Measurements from ENCODE around the gene SELENOW. TPM values are rescaled to one million over a fixed set of nuclear protein-coding genes. Genes with fewer than 3 reads are reported as not detected.

Gene SELENOW
- total and polyA plus RNA-seq, 2 donors (not counting 3 experiments of a cell fraction or from before 2014, with no cell fraction given), result 316 to 613 TPM

DNA sequence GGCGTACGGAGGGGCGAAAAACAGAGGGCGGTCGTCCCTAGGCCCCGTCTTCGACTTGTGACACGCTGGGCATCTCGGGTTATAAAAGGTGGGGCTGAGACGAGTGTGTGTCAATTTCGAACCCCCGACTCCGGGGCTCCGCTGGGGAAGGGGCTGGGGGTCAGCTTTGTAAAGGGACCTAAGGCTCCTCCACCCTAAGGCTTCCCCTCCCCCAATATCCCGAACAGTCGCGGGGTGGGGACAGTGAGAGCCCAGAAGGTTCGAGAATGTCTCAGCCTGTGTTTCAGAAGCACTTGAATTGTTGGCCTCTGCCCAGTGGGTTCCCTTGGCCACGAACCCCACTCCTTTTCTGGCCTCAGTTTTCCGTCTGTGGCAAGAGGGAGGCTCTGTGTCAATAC, 450 bp downstream of the SELENOW start:
- CTCF ChIA-PET, result interaction anchor here (1.4 kb wide), 2 partner anchors 13 to 66 kb away, joined by 5 to 7 read pairs; partner anchors contain the start of gene EHD2
- Histone ChIP-seq H3K4me2 (ENCODE audit: insufficient read depth, low read length) (peak overlapping the region; percentile 96), H3K27ac (ENCODE audit: insufficient read depth, low read depth, low read length) (peak overlapping the region; percentile 95), H3K9ac (replicated peaks; ENCODE audit: extremely low read depth, insufficient read depth, low read length) (peak overlapping the region; percentile 93), H3K9me3 (replicated peaks; ENCODE audit: control insufficient read depth, insufficient read depth, low read length) (no peaks in the 10 kb centered on the region), H3K4me3 (replicated peaks in 1 of 3; ENCODE audit: insufficient read depth in 1 of 3, low read depth in 1 of 3, low read length in 3 of 3) (peak overlapping the region; percentile 85 to 93 (median 89)), H3K27me3 (ENCODE audit: control insufficient read depth in 2 of 2, insufficient read depth in 2 of 2, low read length in 2 of 2) (no peaks in the 10 kb centered on the region), H4K20me1 (replicated peaks; ENCODE audit: control insufficient read depth, extremely low read depth, insufficient read depth, low read length) (no peaks in the 10 kb centered on the region), H3K36me3 (ENCODE audit: control insufficient read depth in 2 of 2, extremely low read depth in 1 of 2, insufficient read depth in 2 of 2, low read length in 2 of 2) (peaks cover 0 to 18% of the 10 kb centered on the region in 2 experiments), H3K4me1 (ENCODE audit: control insufficient read depth, extremely low read depth, insufficient read depth, low read length) (peaks cover 14% of the 10 kb centered on the region), H3K79me2 (ENCODE audit: control insufficient read depth, insufficient read depth, low read length) (peaks cover 30% of the 10 kb centered on the region), H3K9me1 (replicated peaks; ENCODE audit: control insufficient read depth, extremely low read depth, insufficient read depth, low read length) (no peaks in the 10 kb centered on the region), H2AFZ (ENCODE audit: low read depth, low read length) (peak overlapping the region; percentile 96)
- no peak for FAIRE-seq
- POLR2A ChIA-PET, result no interaction called here
- peak; percentile 34 for DNase-seq (ENCODE audit: low read depth, low spot score)
- no peak for TF ChIP-seq JUN (IDR thresholded peaks at IDR 0.05; ENCODE audit: borderline replicate concordance, insufficient read depth, insufficient read length, low read depth)
- TF ChIP-seq POLR2A (IDR thresholded peaks at IDR 0.05; ENCODE audit: low read depth, low read length), result no peak
- TF ChIP-seq GATA2 (IDR thresholded peaks at IDR 0.05; ENCODE audit: insufficient read depth, insufficient read length, low read depth, low read length), result no peak
- dilution Hi-C loops (cut with MboI; ENCODE audit: extremely low pct_ligation_motif_present, low sequenced_read_pairs), result no loop called here
- intact Hi-C loops (cut with micrococcal nuclease), result loop anchor here (1.0 kb wide), 1 partner anchor 13 kb away; no protein-coding TSS in a partner anchor
- TSS peak; percentile 67 for BruUV-seq (replicated peaks)

DNA sequence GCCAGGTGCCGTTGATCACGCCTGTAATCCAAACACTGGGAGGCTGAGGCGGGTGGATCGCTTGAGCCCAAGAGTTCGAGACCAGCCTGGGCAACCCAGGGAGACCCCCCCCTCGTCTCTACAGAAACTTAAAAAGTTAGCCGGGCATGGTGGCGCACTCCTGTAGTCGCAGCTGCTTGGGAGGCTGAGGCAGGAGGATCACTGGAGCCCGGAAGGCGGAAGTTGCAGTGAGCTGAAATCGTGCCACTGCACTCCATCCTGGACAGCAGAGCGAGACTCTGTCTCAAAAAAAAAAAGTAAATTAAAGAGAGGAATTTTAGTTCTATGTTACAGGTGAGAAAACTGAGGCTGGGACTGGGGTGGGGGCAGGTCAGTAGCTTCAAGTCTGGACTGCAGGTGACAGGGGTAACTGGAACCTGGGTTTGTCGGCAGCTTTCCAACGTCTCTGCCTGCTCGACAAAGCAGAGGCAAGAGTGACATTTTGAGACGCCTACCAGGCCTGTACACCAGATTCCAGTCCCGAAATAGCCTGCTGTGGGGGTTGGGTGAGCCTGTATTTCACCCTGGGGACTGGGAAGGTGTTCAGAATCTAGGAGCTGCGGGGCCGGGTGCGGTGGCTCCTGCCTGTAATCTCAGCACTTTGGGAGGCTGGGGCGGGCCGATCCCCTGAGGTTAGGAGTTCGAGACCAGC, 1.2 kb downstream of the SELENOW start:
- Histone ChIP-seq H2AFZ (ENCODE audit: low read depth, low read length) (no peak overlapping the region), H3K79me2 (ENCODE audit: control insufficient read depth, insufficient read depth, low read length) (peaks cover 30% of the 10 kb centered on the region), H4K20me1 (replicated peaks; ENCODE audit: control insufficient read depth, extremely low read depth, insufficient read depth, low read length) (no peaks in the 10 kb centered on the region), H3K4me3 (replicated peaks in 1 of 3; ENCODE audit: insufficient read depth in 1 of 3, low read depth in 1 of 3, low read length in 3 of 3) (peak overlapping the region; percentile 85 to 93 (median 89)), H3K4me1 (ENCODE audit: control insufficient read depth, extremely low read depth, insufficient read depth, low read length) (peaks cover 14% of the 10 kb centered on the region), H3K27me3 (ENCODE audit: control insufficient read depth in 2 of 2, insufficient read depth in 2 of 2, low read length in 2 of 2) (no peaks in the 10 kb centered on the region), H3K4me2 (ENCODE audit: insufficient read depth, low read length) (peak overlapping the region; percentile 96), H3K9me1 (replicated peaks; ENCODE audit: control insufficient read depth, extremely low read depth, insufficient read depth, low read length) (no peaks in the 10 kb centered on the region), H3K9ac (replicated peaks; ENCODE audit: extremely low read depth, insufficient read depth, low read length) (peak overlapping the region; percentile 93), H3K9me3 (replicated peaks; ENCODE audit: control insufficient read depth, insufficient read depth, low read length) (no peaks in the 10 kb centered on the region), H3K27ac (ENCODE audit: insufficient read depth, low read depth, low read length) (no peak overlapping the region), H3K36me3 (ENCODE audit: control insufficient read depth in 2 of 2, extremely low read depth in 1 of 2, insufficient read depth in 2 of 2, low read length in 2 of 2) (peaks cover 3 to 21% of the 10 kb centered on the region in 2 experiments)
- intact Hi-C loops (cut with micrococcal nuclease), result no loop called here
- ChIA-PET CTCF (interaction anchor here (1.1 to 1.4 kb wide), 3 partner anchors 10 to 67 kb away, joined by 5 to 7 read pairs (median 5); partner anchors contain the start of gene EHD2), POLR2A (no interaction called here)
- no TSS peak for BruUV-seq (replicated peaks)
- TF ChIP-seq JUN (IDR thresholded peaks at IDR 0.05; ENCODE audit: borderline replicate concordance, insufficient read depth, insufficient read length, low read depth), result no peak
- no peak for TF ChIP-seq GATA2 (IDR thresholded peaks at IDR 0.05; ENCODE audit: insufficient read depth, insufficient read length, low read depth, low read length)
- no peak for TF ChIP-seq MYC (IDR thresholded peaks at IDR 0.05; ENCODE audit: low read depth, low read length)
- TF ChIP-seq, protein P1, sequence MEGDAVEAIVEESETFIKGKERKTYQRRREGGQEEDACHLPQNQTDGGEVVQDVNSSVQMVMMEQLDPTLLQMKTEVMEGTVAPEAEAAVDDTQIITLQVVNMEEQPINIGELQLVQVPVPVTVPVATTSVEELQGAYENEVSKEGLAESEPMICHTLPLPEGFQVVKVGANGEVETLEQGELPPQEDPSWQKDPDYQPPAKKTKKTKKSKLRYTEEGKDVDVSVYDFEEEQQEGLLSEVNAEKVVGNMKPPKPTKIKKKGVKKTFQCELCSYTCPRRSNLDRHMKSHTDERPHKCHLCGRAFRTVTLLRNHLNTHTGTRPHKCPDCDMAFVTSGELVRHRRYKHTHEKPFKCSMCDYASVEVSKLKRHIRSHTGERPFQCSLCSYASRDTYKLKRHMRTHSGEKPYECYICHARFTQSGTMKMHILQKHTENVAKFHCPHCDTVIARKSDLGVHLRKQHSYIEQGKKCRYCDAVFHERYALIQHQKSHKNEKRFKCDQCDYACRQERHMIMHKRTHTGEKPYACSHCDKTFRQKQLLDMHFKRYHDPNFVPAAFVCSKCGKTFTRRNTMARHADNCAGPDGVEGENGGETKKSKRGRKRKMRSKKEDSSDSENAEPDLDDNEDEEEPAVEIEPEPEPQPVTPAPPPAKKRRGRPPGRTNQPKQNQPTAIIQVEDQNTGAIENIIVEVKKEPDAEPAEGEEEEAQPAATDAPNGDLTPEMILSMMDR (IDR thresholded peaks at IDR 0.05; ENCODE audit: extremely low read depth in 1 of 2, insufficient read depth in 1 of 2, low read depth in 1 of 2, low read length in 2 of 2), result no peak
- no peak for TF ChIP-seq FOS (IDR thresholded peaks at IDR 0.05; ENCODE audit: borderline replicate concordance, insufficient read depth, low read length)
- TF ChIP-seq POLR2A (IDR thresholded peaks at IDR 0.05; ENCODE audit: low read depth, low read length), result no peak
- TF ChIP-seq MAX (IDR thresholded peaks at IDR 0.05; ENCODE audit: insufficient read depth, insufficient read length), result no peak
- TF ChIP-seq POLR2AphosphoS5 (IDR thresholded peaks at IDR 0.05; ENCODE audit: insufficient read depth, low read depth, low read length), result no peak
- TF ChIP-seq EZH2 (IDR thresholded peaks at IDR 0.05; ENCODE audit: borderline replicate concordance, low read depth, low read length, severe bottlenecking), result no peak
- DNase-seq (ENCODE audit: low read depth, low spot score), result no peak
- FAIRE-seq, result no peak
- dilution Hi-C loops (cut with MboI; ENCODE audit: extremely low pct_ligation_motif_present, low sequenced_read_pairs), result no loop called here

All from endothelial cell of umbilical vein (primary cell).